SK-N-SH (cell line): ENCODE measurements around the gene TBX21. TPM values are rescaled to one million over a fixed set of nuclear protein-coding genes. Genes with fewer than 3 reads are reported as not detected.

Experiments
- CTCF ChIA-PET: fragments of 300-600, 350-600 bp; formaldehyde crosslinking; extraction: SDS; loops from one replicate; lab custom pipeline; 2021; lab: Yijun Ruan, JAX
- POLR2A ChIA-PET: fragments of 350-600 bp; sonication (Branson Sonifier 250); formaldehyde crosslinking; extraction: SDS; loops from one replicate; lab custom pipeline; 2020; ENCODE audit warnings: antibody characterized with exemption, inconsistent platforms; lab: Yijun Ruan, JAX
- DNase-seq: peaks from one replicate; pipeline ENCODE4 v3.0.0; 2012
- H2AFZ ChIP-seq: fragments of 200-600 bp; sonication (generic); 2 replicates; pipeline ENCODE4 v1.8.1; 2016; ENCODE audit warnings: antibody characterized with exemption, mild to moderate bottlenecking, low read depth
- H3F3A ChIP-seq: fragments of 200-600 bp; sonication (generic); replicated peaks from 2 replicates; pipeline ENCODE3; 2016; ENCODE audit warnings: antibody characterized with exemption, mild to moderate bottlenecking; ENCODE audit not compliant: insufficient read depth
- H3K27ac ChIP-seq, 2 experiments: fragments of 200-500 bp in 1 of 2; fragments of 200-600 bp in 1 of 2; sonication (Bioruptor generic) in 1 of 2; sonication (generic), shearing (Covaris generic) in 1 of 2; 2 replicates each; pipeline versions ENCODE4 v1.5.1 to v1.6.1; 2014 to 2016; ENCODE audit warnings: low read depth in 2 of 2, inconsistent platforms in 1 of 2, low read length in 1 of 2, mild to moderate bottlenecking in 1 of 2, mixed read lengths in 1 of 2
- H3K27me3 ChIP-seq: fragments of 200-600 bp; sonication (generic), shearing (Covaris generic); 2 replicates; pipeline ENCODE4 v1.6.1; 2016; ENCODE audit warnings: mixed run types; ENCODE audit not compliant: insufficient read depth
- H3K36me3 ChIP-seq, 2 experiments: fragments of 200-500 bp in 1 of 2; fragments of 200-600 bp in 1 of 2; sonication (Bioruptor generic) in 1 of 2; sonication (generic) in 1 of 2; replicated peaks in 1 of 2; 2 replicates each; pipeline versions ENCODE3 to v1.5.1; 2014 to 2016; ENCODE audit warnings: low read length in 1 of 2, mild to moderate bottlenecking in 1 of 2; ENCODE audit not compliant: insufficient read depth in 2 of 2, control insufficient read depth in 1 of 2
- H3K4me1 ChIP-seq, 2 experiments: fragments of 200-500 bp in 1 of 2; fragments of 200-600 bp in 1 of 2; sonication (Bioruptor generic) in 1 of 2; sonication (generic), shearing (Covaris generic) in 1 of 2; 2 replicates each; pipeline versions ENCODE4 v1.5.1 to v1.6.1; 2014 to 2016; ENCODE audit warnings: low read depth in 1 of 2, low read length in 1 of 2, mixed run types in 1 of 2; ENCODE audit not compliant: insufficient read depth in 2 of 2, control insufficient read depth in 1 of 2
- H3K4me2 ChIP-seq: fragments of 200-600 bp; sonication (generic), shearing (Covaris generic); 2 replicates; pipeline ENCODE4 v1.6.1; 2017; ENCODE audit warnings: mixed run types
- H3K4me3 ChIP-seq, 2 experiments: fragments of 200-500 bp in 1 of 2; fragments of 200-600 bp in 1 of 2; sonication (Bioruptor generic) in 1 of 2; sonication (generic), shearing (Covaris generic) in 1 of 2; 2 replicates each; pipeline versions ENCODE4 v1.5.1 to v1.8.1; 2014 to 2016; ENCODE audit warnings: low read depth in 2 of 2, inconsistent platforms in 1 of 2, low read length in 1 of 2, mild to moderate bottlenecking in 1 of 2, mixed read lengths in 1 of 2, moderate library complexity in 1 of 2
- H3K79me2 ChIP-seq: fragments of 200-600 bp; sonication (generic); 2 replicates; pipeline ENCODE4 v1.8.1; 2017; ENCODE audit warnings: mild to moderate bottlenecking; ENCODE audit not compliant: insufficient read depth
- H3K9ac ChIP-seq: fragments of 200-600 bp; sonication (generic); 2 replicates; pipeline ENCODE4 v1.6.1; 2017; ENCODE audit warnings: mixed run types
- H3K9me2 ChIP-seq: fragments of 200-600 bp; sonication (generic); 2 replicates; pipeline ENCODE4 v1.6.1; 2017; ENCODE audit warnings: mixed run types
- H3K9me3 ChIP-seq: fragments of 200-600 bp; sonication (generic); 2 replicates; pipeline ENCODE4 v1.6.1; 2017; ENCODE audit warnings: mixed run types, mild to moderate bottlenecking, moderate library complexity
- H4K20me1 ChIP-seq: fragments of 200-600 bp; sonication (generic); 2 replicates; pipeline ENCODE4 v1.6.1; 2017; ENCODE audit warnings: mild to moderate bottlenecking, mixed run types; ENCODE audit not compliant: insufficient read depth
- CHD2 ChIP-seq: fragments of 150-350 bp; IDR thresholded peaks from 2 replicates; pipeline ENCODE4 v1.6.1; 2018; ENCODE audit warnings: low read length; ENCODE audit not compliant: partially characterized antibody
- FOSL2 ChIP-seq: IDR thresholded peaks from 2 replicates; pipeline ENCODE4 v1.4.0; 2012; ENCODE audit warnings: low read depth, mild to moderate bottlenecking, moderate library complexity, borderline replicate concordance
- GATA2 ChIP-seq: sonication (generic); formaldehyde crosslinking; IDR thresholded peaks from 2 replicates; pipeline ENCODE4 v1.5.0; 2020; ENCODE audit warnings: mild to moderate bottlenecking, missing genetic modification reagents
- JUND ChIP-seq: IDR thresholded peaks from 2 replicates; pipeline ENCODE4 v1.4.0; 2012
- MEF2A ChIP-seq: IDR thresholded peaks from 2 replicates; pipeline ENCODE4 v1.4.0; 2012; ENCODE audit warnings: low read depth, borderline replicate concordance
- MXI1 ChIP-seq: IDR thresholded peaks from 2 replicates; pipeline ENCODE4 v1.6.1; 2012; ENCODE audit warnings: mild to moderate bottlenecking, low read depth, low read length, improper control_type of control experiment
- NFIC ChIP-seq: IDR thresholded peaks from 2 replicates; pipeline ENCODE4 v1.4.0; 2012; ENCODE audit warnings: borderline replicate concordance
- NRF1 ChIP-seq: IDR thresholded peaks from 2 replicates; pipeline ENCODE4 v1.6.1; 2012; ENCODE audit warnings: low read depth, mild to moderate bottlenecking, low read length
- POLR2AphosphoS5 ChIP-seq: IDR thresholded peaks from 2 replicates; pipeline ENCODE4 v1.6.1; 2012; ENCODE audit warnings: low read depth, low read length
- RAD21 ChIP-seq: IDR thresholded peaks from 2 replicates; pipeline ENCODE4 v1.6.1; 2012; ENCODE audit warnings: mild to moderate bottlenecking, low read length
- RCOR1 ChIP-seq: fragments of 150-350 bp; IDR thresholded peaks from 2 replicates; pipeline ENCODE4 v1.6.1; 2017; ENCODE audit warnings: antibody characterized with exemption, low read length
- RFX5 ChIP-seq: IDR thresholded peaks from 2 replicates; pipeline ENCODE4 v1.6.1; 2012; ENCODE audit warnings: mild to moderate bottlenecking, improper control_type of control experiment, low read length
- SIN3A ChIP-seq: IDR thresholded peaks from 2 replicates; pipeline ENCODE4 v1.6.1; 2012; ENCODE audit warnings: low read depth, mild to moderate bottlenecking, low read length, moderate library complexity, borderline replicate concordance
- YY1 ChIP-seq: IDR thresholded peaks from 2 replicates; pipeline ENCODE4 v1.4.0; 2012; ENCODE audit warnings: low read depth, mild to moderate bottlenecking
- WGBS: methylation state at CpG from one replicate; pipeline ENCODE4 v1.1.6; 2017; ENCODE audit warnings: low lambda C conversion rate; 5-methylcytosine and 5-hydroxymethylcytosine counted together
- polyA plus RNA-seq, 3 experiments: library from polyadenylated mRNA; depleted of rRNA; stranded (reverse); fragments of >200 nt; gene quantifications; 2 replicates each; pipeline ENCODE4 v1.2.3, GENCODE V29; 2012
- TF ChIP-seq, protein P1 (sequence below): IDR thresholded peaks from 2 replicates; pipeline ENCODE4 v1.4.0; 2012; ENCODE audit warnings: low read depth, borderline replicate concordance
- TF ChIP-seq, protein P2 (sequence below): fragments of 150-350 bp; IDR thresholded peaks from 2 replicates; pipeline ENCODE4 v1.6.1; 2016; ENCODE audit warnings: mild to moderate bottlenecking, low read depth, low read length
- TF ChIP-seq, protein P3 (sequence below): IDR thresholded peaks from 2 replicates; pipeline ENCODE4 v1.4.0; 2012; ENCODE audit warnings: low read depth, borderline replicate concordance

The TBX21 gene
- polyA plus RNA-seq, 1 of the 3 experiments (the other 2 are of a cell fraction): not detected

DNA sequence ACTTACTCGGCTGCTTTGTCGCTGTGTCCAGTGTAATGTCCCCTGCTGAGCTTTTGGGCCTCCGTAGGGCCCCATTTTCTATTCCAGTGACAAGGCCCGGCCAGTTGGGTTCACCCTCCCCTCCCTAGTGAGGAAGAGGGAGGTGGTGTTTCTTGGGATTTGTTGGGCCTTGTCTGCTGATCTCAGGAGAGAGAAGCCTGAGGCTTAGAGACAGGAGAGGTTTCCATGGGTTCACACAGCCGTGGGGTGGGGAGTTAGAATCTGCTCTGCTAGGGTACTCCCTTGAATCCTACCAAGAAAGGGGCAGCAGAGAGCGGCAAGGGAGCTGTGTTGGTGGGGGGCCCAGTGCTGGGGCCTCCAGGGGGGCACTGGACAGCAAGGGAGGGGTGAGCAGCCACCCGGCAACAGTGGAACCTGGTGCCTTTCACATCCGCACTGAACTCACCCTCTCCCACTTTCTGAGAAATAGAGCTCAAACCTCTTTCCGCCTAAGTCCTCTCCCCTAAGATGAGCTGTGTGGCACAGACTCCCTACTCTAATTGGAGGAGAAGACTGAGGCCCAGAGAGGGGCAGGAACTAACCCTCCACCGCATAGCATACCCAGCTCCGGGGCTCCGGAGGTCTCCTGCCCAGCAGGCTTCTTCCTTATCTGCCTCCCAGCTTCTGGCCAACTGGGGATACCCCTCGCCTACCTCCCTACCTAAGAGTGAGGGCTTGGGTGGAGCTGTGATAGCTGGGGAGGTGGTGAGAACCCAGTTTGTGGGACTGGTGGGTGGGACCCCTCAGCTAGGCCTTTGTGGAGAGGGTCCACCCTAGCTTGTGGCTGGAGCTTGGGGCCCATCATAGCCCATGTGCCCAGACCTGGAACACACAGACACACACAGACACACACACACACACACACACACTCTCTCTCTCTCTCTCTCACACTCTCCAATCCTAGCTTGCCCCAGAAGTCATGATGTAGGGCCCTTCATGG, 32.3 kb upstream of the TBX21 start:
- Histone ChIP-seq H3K9me3 (no peaks in the 10 kb centered on the region), H3K4me2 (no peak overlapping the region), H3K9me2 (no peaks in the 10 kb centered on the region), H3K36me3 (peaks cover 12 to 23% of the 10 kb centered on the region in 2 experiments), H3K9ac (no peak overlapping the region), H3K27ac (no peak overlapping the region), H3K4me1 (peaks cover 0 to under 1% of the 10 kb centered on the region in 2 experiments; a peak in 1 of 4 replicates), H3K79me2 (no peaks in the 10 kb centered on the region), H2AFZ (no peak overlapping the region), H4K20me1 (peaks cover 7% of the 10 kb centered on the region; the same call in 1 of the 2 replicates), H3K4me3 (no peak overlapping the region), H3K27me3 (no peaks in the 10 kb centered on the region), H3F3A (peaks cover 7% of the 10 kb centered on the region)
- ChIA-PET POLR2A (interaction anchor here (0.7 to 1.0 kb wide), 2 partner anchors 41 to 50 kb away, joined by 3 read pairs; no protein-coding TSS in a partner anchor), CTCF (interaction anchor here (0.7 to 11.3 kb wide), 10 partner anchors 12 to 101 kb away, joined by 3 to 211 read pairs (median 6); partner anchors contain the start of gene TBX21)
- TF ChIP-seq YY1: no peak
- no peak for TF ChIP-seq NRF1
- no peak for TF ChIP-seq NFIC
- TF ChIP-seq CHD2: no peak
- no peak for TF ChIP-seq FOSL2
- no peak for TF ChIP-seq SIN3A
- no peak for TF ChIP-seq POLR2AphosphoS5
- TF ChIP-seq, protein P1, sequence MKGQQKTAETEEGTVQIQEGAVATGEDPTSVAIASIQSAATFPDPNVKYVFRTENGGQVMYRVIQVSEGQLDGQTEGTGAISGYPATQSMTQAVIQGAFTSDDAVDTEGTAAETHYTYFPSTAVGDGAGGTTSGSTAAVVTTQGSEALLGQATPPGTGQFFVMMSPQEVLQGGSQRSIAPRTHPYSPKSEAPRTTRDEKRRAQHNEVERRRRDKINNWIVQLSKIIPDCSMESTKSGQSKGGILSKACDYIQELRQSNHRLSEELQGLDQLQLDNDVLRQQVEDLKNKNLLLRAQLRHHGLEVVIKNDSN: no peak
- no peak for TF ChIP-seq RFX5
- no peak for TF ChIP-seq MEF2A
- TF ChIP-seq RAD21: no peak
- TF ChIP-seq JUND: no peak
- TF ChIP-seq, protein P2, sequence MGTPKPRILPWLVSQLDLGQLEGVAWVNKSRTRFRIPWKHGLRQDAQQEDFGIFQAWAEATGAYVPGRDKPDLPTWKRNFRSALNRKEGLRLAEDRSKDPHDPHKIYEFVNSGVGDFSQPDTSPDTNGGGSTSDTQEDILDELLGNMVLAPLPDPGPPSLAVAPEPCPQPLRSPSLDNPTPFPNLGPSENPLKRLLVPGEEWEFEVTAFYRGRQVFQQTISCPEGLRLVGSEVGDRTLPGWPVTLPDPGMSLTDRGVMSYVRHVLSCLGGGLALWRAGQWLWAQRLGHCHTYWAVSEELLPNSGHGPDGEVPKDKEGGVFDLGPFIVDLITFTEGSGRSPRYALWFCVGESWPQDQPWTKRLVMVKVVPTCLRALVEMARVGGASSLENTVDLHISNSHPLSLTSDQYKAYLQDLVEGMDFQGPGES: no peak
- no peak for TF ChIP-seq RCOR1
- TF ChIP-seq GATA2 (CRISPR knock-in tag): no peak
- TF ChIP-seq, protein P3, sequence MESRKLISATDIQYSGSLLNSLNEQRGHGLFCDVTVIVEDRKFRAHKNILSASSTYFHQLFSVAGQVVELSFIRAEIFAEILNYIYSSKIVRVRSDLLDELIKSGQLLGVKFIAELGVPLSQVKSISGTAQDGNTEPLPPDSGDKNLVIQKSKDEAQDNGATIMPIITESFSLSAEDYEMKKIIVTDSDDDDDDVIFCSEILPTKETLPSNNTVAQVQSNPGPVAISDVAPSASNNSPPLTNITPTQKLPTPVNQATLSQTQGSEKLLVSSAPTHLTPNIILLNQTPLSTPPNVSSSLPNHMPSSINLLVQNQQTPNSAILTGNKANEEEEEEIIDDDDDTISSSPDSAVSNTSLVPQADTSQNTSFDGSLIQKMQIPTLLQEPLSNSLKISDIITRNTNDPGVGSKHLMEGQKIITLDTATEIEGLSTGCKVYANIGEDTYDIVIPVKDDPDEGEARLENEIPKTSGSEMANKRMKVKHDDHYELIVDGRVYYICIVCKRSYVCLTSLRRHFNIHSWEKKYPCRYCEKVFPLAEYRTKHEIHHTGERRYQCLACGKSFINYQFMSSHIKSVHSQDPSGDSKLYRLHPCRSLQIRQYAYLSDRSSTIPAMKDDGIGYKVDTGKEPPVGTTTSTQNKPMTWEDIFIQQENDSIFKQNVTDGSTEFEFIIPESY: no peak
- no peak for TF ChIP-seq MXI1
- 93% methylated on average over 13 of the region's 13 CpGs for WGBS
- no peak for DNase-seq
